HL-60 (cell line): Measurements from ENCODE around the gene CIRBP.

Experiments
- GABPA ChIP-seq: IDR thresholded peaks from 2 replicates; pipeline ENCODE4 v1.6.1; 2012; ENCODE audit warnings: low read depth
- POLR2AphosphoS5 ChIP-seq: IDR thresholded peaks from 2 replicates; pipeline ENCODE4 v1.6.1; 2012; ENCODE audit warnings: low read depth
- SPI1 ChIP-seq: IDR thresholded peaks from 2 replicates; pipeline ENCODE4 v1.6.1; 2012; ENCODE audit warnings: low read depth, mild to moderate bottlenecking, borderline replicate concordance
- TF ChIP-seq, protein P1 (sequence below): IDR thresholded peaks from 2 replicates; pipeline ENCODE4 v1.6.1; 2012; ENCODE audit warnings: low read depth; ENCODE audit not compliant: insufficient replicate concordance
- TF ChIP-seq, protein P2 (sequence below): IDR thresholded peaks from one replicate; pipeline ENCODE4 v1.5.1; 2011; ENCODE audit warnings: low read length, control low read depth, inconsistent platforms; ENCODE audit not compliant: insufficient read depth

DNA sequence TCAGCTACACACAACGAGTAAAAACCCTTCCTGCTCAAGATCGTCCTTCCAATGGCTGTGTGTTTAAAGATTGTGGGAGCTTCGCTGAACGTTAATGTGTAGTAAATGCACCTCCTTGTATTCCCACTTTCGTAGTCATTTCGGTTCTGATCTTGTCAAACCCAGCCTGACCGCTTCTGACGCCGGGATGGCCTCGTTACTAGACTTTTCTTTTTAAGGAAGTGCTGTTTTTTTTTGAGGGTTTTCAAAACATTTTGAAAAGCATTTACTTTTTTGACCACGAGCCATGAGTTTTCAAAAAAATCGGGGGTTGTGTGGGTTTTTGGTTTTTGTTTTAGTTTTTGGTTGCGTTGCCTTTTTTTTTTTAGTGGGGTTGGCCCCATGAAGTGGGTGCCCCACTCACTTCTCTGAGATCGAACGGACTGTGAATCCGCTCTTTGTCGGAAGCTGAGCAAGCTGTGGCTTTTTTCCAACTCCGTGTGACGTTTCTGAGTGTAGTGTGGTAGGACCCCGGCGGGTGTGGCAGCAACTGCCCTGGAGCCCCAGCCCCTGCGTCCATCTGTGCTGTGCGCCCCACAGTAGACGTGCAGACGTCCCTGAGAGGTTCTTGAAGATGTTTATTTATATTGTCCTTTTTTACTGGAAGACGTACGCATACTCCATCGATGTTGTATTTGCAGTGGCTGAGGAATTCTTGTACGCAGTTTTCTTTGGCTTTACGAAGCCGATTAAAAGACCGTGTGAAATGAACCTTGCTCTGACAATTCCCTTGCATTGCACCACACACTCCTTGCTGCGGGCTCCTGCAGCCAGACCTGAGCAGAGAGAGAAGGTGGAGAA is 3.5 kb downstream of the CIRBP start:
- TF ChIP-seq, protein P1, sequence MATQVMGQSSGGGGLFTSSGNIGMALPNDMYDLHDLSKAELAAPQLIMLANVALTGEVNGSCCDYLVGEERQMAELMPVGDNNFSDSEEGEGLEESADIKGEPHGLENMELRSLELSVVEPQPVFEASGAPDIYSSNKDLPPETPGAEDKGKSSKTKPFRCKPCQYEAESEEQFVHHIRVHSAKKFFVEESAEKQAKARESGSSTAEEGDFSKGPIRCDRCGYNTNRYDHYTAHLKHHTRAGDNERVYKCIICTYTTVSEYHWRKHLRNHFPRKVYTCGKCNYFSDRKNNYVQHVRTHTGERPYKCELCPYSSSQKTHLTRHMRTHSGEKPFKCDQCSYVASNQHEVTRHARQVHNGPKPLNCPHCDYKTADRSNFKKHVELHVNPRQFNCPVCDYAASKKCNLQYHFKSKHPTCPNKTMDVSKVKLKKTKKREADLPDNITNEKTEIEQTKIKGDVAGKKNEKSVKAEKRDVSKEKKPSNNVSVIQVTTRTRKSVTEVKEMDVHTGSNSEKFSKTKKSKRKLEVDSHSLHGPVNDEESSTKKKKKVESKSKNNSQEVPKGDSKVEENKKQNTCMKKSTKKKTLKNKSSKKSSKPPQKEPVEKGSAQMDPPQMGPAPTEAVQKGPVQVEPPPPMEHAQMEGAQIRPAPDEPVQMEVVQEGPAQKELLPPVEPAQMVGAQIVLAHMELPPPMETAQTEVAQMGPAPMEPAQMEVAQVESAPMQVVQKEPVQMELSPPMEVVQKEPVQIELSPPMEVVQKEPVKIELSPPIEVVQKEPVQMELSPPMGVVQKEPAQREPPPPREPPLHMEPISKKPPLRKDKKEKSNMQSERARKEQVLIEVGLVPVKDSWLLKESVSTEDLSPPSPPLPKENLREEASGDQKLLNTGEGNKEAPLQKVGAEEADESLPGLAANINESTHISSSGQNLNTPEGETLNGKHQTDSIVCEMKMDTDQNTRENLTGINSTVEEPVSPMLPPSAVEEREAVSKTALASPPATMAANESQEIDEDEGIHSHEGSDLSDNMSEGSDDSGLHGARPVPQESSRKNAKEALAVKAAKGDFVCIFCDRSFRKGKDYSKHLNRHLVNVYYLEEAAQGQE, result no peak
- TF ChIP-seq, protein P2, sequence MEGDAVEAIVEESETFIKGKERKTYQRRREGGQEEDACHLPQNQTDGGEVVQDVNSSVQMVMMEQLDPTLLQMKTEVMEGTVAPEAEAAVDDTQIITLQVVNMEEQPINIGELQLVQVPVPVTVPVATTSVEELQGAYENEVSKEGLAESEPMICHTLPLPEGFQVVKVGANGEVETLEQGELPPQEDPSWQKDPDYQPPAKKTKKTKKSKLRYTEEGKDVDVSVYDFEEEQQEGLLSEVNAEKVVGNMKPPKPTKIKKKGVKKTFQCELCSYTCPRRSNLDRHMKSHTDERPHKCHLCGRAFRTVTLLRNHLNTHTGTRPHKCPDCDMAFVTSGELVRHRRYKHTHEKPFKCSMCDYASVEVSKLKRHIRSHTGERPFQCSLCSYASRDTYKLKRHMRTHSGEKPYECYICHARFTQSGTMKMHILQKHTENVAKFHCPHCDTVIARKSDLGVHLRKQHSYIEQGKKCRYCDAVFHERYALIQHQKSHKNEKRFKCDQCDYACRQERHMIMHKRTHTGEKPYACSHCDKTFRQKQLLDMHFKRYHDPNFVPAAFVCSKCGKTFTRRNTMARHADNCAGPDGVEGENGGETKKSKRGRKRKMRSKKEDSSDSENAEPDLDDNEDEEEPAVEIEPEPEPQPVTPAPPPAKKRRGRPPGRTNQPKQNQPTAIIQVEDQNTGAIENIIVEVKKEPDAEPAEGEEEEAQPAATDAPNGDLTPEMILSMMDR, result no peak
- no peak for TF ChIP-seq POLR2AphosphoS5
- no peak for TF ChIP-seq GABPA
- peak; percentile 90 for TF ChIP-seq SPI1
